HL-60 (cell line): ENCODE results near the gene ST7.

Experiments
- CTCF ChIP-seq: IDR thresholded peaks from one replicate; pipeline ENCODE4 v1.5.1; 2011; ENCODE audit warnings: low read length, control low read depth, inconsistent platforms; ENCODE audit not compliant: insufficient read depth
- POLR2AphosphoS5 ChIP-seq: IDR thresholded peaks from 2 replicates; pipeline ENCODE4 v1.6.1; 2012; ENCODE audit warnings: low read depth

- no peak for TF ChIP-seq CTCF
- no peak for TF ChIP-seq POLR2AphosphoS5
Observed at GRCh38 chr7:116970238-116970910, 17.1 kb downstream of the ST7 start.
